Measurements from ENCODE around the gene GJB5.
"Not testable (repeated sequence)": the region's sequence is repeated elsewhere in the genome, so short reads cannot be mapped to it uniquely, and the experiment has no call there.

Gene GJB5

GRCh38 chr1:34754964-34755637, at the start of gene GJB5:
GJB5 (plus strand) TSS chr1:34755047; CDS start chr1:34757331, 2,284 bp downstream.
- DNase-seq: no peak

DNA sequence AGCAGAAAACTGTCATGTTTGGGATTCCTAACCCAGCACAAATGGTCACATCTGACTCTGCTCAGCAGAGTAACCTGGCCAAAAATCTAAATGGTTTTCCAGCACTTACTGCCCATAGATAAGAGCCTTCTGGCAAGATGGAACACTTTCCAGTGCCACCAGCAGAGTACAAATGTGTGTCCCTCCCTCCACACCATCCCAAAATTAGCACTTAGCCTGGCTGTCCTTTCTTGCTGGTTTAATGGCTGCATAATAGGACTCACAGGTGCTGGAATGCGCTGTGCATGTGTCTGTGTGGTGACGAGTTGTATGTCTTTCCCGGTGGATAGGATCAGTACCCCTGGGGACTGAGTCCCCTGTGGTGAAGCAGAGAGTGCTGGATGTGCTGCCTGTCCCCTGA, 49.8 kb upstream of the GJB5 start:
- DNase-seq: no peak

GRCh38 chr1:34708106-34708505, 46.7 kb upstream of the GJB5 start:
- DNase-seq: no peak

DNA sequence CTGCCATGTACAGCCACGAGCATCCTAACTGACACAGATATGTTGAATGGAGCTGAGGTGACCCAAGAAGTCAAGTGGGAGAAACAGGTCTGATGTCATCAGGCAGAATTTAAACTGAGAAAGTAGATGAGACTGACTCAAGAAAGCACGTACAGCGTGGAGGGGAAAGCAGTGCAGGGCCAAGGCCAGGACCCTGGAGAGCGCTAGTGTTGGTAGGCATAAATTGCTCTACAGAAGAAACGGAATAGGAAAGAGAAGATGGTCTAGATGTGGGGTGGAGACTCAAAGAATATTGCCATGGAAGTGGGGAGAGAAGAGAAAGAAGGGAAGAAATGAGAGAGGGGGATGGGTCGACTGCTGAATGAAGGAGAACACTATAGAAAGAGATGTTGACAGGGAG, 45.3 kb upstream of the GJB5 start:
- DNase-seq: no peak

GRCh38 chr1:34710812-34711211, 44.0 kb upstream of the GJB5 start:
- no peak for DNase-seq

- DNase-seq: no peak
Observed at GRCh38 chr1:34711485-34711884, 43.4 kb upstream of the GJB5 start.

DNA sequence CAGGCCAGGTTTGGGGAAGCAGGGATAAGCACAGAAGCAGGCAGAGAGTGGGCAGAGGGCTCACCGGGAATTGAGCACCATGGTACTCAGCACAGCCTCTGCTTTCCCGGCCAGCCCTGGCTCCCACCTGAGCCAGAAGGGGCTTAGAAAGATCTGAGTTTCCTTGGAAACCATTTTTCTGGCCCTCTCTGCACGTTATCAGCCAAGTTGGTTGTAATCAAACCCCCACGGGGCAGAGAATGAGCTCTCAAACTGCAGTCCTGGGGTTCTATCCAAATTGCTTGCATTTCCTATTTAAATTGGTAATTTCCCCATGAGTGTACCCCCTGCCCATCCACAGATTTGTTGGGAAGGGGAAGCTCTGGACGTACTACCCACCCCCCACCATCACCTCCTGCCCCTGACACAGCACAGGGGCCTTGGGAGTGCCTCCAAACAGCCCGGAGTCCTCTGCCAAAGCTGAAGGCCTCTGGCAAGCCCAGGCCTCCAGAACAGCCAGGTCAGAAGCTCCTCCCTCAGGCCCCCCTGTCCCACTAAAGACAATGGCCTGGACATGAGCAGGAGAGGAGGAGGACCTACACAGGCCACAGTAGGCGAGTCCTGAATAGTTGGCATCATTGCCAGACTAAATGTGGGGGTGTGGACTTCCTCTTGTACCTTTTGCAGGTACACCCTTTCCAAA, 42.7 kb upstream of the GJB5 start:
- DNase-seq: no peak

DNA sequence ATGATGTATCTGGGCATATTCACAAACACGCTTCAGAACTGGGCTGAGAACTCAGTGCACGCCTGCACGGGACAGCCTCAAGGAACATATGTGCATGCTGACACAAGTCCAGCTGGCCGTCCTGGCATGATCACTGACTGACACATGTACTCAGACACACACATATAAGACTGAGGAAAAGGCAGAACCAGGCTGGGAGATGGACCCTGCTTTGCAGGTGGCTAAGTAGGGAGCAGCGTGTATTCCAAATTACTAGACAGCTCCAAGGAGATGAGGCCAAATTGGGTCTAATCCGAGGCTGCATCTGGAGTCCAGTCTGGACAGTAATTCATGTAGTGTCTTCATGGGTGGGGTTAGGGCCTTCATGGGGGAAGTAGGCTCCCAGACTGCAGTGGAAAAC, 41.4 kb upstream of the GJB5 start:
- no peak for DNase-seq

DNA sequence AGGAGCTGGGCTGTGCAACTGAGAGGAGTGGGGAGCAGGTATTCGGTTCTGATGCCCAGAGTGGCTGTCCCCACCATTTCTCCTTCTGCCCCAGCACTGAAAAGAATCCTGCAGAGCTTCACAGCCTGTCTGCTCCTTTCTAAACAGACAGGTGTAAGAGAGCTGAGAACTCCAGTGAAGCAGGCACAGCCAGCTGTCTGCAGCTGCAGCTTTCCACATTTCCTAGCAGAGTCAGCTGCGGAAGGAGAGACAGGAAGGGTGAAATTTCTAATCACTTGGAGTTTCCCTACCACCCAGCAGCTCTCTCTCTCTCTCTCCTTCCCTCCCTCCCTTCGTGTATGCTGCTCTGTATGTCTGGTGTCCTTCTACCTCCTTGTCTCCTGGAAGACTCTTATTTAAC, 40.5 kb upstream of the GJB5 start:
- DNase-seq: no peak

DNA sequence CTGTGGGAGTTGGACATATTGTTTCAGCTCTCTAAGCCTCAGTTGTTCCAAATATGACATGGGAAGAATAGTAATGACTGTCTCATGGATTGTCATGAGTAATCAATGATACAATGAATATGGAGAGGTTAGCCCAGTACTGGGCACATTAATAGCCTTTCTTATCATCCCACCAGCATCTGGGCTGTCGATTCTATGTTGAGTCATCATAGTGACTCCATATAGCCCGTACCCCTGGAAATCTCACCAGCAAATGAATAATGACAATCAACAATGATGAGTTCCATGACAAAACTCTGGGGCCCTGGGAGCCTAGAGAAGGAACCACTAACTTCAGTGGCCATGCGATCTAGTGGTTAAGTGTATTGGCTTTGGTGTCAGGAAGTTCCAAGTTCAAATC, 39.7 kb upstream of the GJB5 start:
- no peak for DNase-seq

GRCh38 chr1:34721241-34721640, 33.6 kb upstream of the GJB5 start:
- no peak for DNase-seq

GRCh38 chr1:34721646-34722355, 33.0 kb upstream of the GJB5 start:
- DNase-seq: no peak

DNA sequence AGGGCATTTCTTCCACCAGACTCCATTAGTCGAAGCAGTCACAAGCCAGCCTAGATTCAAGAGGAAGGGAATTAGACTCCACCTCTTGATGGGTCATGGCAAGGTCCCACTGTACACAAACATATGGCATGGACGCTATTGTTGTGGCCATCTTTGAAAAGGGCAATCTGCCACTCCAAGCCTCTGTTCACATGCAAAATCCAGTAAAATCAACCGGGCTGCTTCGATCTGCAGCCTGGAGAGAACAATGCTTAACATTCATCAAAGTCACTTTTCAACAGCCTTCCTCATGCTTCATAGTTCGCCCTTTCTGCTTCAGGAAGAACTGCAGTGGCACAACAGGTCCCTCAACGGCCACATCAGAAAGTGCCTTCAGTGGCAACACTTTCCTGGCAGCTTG, 28.0 kb upstream of the GJB5 start:
- no peak for DNase-seq

- no peak for DNase-seq
Observed at GRCh38 chr1:34730485-34730884, 24.4 kb upstream of the GJB5 start.

DNA sequence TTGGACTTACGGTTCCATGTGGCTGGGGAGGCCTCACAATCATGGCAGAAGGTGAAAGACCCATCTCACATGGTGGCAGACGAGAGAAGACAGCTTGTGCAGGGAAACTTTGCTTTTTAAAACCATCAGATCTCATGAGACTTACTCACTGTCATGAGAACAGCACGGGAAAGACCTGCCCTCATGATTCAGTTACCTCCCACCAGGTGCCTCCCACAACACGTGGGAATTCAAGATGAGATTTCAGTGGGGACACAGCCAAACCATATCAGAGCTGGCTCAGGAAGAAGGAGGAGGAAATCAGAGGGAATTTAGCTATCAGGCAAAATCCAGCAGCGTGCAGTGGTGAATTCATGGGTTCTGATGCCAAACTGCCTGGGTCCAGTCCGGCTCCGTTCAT, 22.0 kb upstream of the GJB5 start:
- DNase-seq: not testable (repeated sequence)

DNA sequence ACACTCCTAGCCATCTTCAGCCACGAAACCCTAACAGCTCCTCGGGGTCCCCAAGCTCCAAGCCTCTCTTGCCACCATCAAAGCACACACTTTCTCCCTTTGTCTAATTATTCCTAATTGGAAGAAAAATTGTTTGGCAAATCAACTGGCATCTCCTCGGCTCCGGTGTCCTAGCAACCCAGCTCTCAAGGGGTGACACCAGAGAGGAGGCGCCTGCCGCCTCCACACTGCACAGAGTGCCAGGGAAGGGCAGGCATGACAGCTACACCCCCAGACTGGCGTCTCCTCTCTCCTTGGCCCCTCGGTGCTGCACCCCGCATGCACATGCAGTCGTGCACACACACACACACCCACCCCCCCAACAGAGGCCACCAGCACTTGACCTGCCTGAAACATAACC, 18.2 kb upstream of the GJB5 start:
- no peak for DNase-seq

DNA sequence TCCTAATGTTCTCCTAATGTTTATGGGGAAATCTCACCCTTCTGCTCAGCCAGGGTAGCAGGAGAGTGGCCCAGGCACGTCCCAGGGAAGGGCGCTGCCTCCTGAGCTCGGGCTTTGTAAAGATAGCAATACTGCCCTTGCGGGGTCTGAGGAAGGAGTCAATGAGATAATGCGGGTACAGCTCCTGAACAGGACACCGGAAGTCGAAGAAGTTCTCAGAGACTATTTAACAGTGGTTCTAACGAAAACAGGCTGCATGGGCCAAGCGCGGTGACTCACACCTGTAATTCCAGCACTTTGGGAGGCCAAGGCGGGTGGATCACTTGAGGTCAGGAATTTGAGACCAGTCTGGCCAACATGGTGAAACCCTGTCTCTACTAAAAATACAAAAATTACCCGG, 17.6 kb upstream of the GJB5 start:
- not testable (repeated sequence) for DNase-seq

DNA sequence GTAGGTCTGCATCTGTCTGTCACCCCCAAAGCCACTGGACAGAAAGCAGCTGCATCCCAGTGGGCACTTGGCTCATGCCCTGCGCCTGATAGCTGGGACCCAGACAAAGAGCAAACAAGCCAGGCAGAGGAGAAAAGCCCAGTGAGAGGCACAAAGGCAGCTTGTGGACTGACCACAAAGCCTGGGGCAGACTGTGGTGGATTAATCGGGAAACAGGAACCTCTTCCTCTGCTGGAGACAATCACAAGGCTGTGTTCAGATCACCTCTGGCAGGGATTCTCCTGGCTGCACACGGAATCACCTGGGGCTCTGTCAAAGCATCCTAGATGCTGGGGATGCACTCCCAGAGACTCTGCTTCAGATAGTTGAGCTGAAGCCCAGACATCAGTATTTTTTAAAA, 15.2 kb upstream of the GJB5 start:
- DNase-seq: no peak

- no peak for DNase-seq
Observed at GRCh38 chr1:34740161-34740868, 14.5 kb upstream of the GJB5 start.

DNA sequence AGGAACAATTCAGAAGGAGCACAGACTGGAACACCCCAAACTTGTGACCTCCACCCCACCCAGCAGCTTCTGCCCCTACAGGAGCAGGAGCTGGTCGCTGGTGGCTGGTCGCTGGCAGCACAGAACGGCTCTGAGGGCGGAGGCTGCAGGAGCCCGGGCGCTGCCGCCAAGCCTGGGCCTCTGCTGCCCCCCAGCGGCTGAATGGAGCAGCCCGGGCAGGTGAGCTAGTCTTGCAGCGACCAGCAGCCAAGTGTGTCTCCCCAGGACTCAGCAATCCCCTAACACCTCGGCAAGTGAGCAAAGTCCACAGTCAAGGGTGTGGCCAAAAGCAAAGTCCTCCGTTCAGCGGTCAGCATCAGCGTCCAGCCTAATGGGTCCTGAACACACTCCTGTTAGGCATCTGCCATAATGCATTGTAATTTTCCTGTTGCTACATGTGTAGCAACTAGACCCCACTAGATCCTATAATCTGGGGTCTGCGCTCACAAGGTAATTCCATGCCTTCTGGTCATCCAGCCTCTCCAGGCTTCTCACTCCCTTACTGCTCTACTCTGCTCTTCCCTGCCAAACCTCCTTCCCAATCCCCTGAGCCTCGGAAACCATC, 12.1 kb upstream of the GJB5 start:
- peak; percentile 4 for DNase-seq

- no peak for DNase-seq
Observed at GRCh38 chr1:34743775-34744174, 11.1 kb upstream of the GJB5 start.

- no peak for DNase-seq
Observed at GRCh38 chr1:34744851-34745250, 10.0 kb upstream of the GJB5 start.

DNA sequence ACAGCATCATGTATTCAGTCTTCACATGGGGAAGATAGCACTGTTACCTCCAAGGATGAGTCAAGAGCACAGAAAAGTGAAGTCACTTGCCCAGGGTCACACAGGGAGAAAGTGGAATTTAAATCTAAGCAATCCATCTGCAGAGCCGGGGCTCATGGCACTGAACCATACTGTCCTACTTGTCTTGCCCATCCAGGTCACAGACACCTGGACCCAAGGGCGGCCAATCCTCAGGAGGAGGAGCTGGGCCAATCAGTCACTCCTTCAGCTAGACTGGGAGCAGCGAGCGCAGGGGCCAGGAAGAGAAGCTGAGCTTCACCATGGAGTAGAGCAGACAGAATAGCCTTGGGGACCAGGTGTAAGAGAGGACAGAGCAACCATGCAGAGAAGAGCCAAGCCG, 9.2 kb upstream of the GJB5 start:
- DNase-seq: no peak

Data from NCI-H1048 (cell line).